Muscle layer of colon (tissue), 2 donors: ENCODE data around the gene TCTN3.
"Not testable (repeated sequence)": the region's sequence is repeated elsewhere in the genome, so short reads cannot be mapped to it uniquely, and the experiment has no call there.

ENCODE experiments used
- H3K27ac ChIP-seq: one replicate; pipeline ENCODE4 v1.7.0; 2013; ENCODE audit warnings: low read depth, mild to moderate bottlenecking, low read length, moderate library complexity
- H3K27me3 ChIP-seq, 2 donors: one replicate each; pipeline ENCODE4 v1.7.0; 2013; ENCODE audit warnings: low read length in 2 of 2, mild to moderate bottlenecking in 2 of 2; ENCODE audit not compliant: insufficient read depth in 2 of 2, control insufficient read depth in 1 of 2
- H3K36me3 ChIP-seq: one replicate; pipeline ENCODE4 v1.7.0; 2013; ENCODE audit warnings: mild to moderate bottlenecking, low read length; ENCODE audit not compliant: insufficient read depth
- H3K4me1 ChIP-seq: one replicate; pipeline ENCODE4 v1.7.0; 2013; ENCODE audit warnings: mild to moderate bottlenecking, low read length; ENCODE audit not compliant: insufficient read depth
- H3K4me3 ChIP-seq, 2 donors: one replicate each; pipeline ENCODE4 v1.7.0; 2013; ENCODE audit warnings: low read length in 2 of 2, low read depth in 1 of 2, mild to moderate bottlenecking in 1 of 2, moderate library complexity in 1 of 2
- H3K9ac ChIP-seq: one replicate; pipeline ENCODE4 v1.7.0; 2013; ENCODE audit warnings: low read length
- H3K9me3 ChIP-seq: one replicate; pipeline ENCODE4 v1.7.0; 2013; ENCODE audit warnings: mild to moderate bottlenecking, low read length
- donor health status: abdominal sarcoma.
- donor health status: Adenocarcinoma of cecum.

Gene TCTN3

GRCh38 chr10:95720745-95721144, 27.0 kb upstream of the TCTN3 start:
- not testable (repeated sequence) for H3K27me3 ChIP-seq, H3K27ac ChIP-seq, H3K9me3 ChIP-seq, H3K9ac ChIP-seq, H3K4me1 ChIP-seq, H3K4me3 ChIP-seq, H3K36me3 ChIP-seq

GRCh38 chr10:95716866-95717265, 23.1 kb upstream of the TCTN3 start:
- no peaks in the 10 kb centered on the region for H3K9me3 ChIP-seq
- no peak overlapping the region for H3K9ac ChIP-seq
- no peak overlapping the region for H3K4me3 ChIP-seq
- no peaks in the 10 kb centered on the region for H3K27me3 ChIP-seq
- H3K27ac ChIP-seq, result no peak overlapping the region
- no peaks in the 10 kb centered on the region for H3K4me1 ChIP-seq
- H3K36me3 ChIP-seq, result no peaks in the 10 kb centered on the region

- H3K9ac ChIP-seq, result no peak overlapping the region
- H3K36me3 ChIP-seq, result no peaks in the 10 kb centered on the region
- H3K27ac ChIP-seq, result no peak overlapping the region
- H3K9me3 ChIP-seq, result no peaks in the 10 kb centered on the region
- no peaks in the 10 kb centered on the region for H3K4me1 ChIP-seq
- H3K4me3 ChIP-seq, result no peak overlapping the region
- no peaks in the 10 kb centered on the region for H3K27me3 ChIP-seq
Measured at GRCh38 chr10:95716466-95716865, 22.7 kb upstream of the TCTN3 start.

GRCh38 chr10:95711492-95711891, 17.8 kb upstream of the TCTN3 start:
- Histone ChIP-seq H3K4me3 (no peak overlapping the region), H3K9me3 (no peaks in the 10 kb centered on the region), H3K4me1 (no peaks in the 10 kb centered on the region), H3K27ac (no peak overlapping the region), H3K9ac (no peak overlapping the region), H3K36me3 (no peaks in the 10 kb centered on the region), H3K27me3 (no peaks in the 10 kb centered on the region)

- Histone ChIP-seq H3K9ac (no peak overlapping the region), H3K9me3 (no peaks in the 10 kb centered on the region), H3K27me3 (no peaks in the 10 kb centered on the region), H3K4me1 (no peaks in the 10 kb centered on the region), H3K36me3 (no peaks in the 10 kb centered on the region), H3K4me3 (no peak overlapping the region), H3K27ac (no peak overlapping the region)
Measured at GRCh38 chr10:95706990-95707389, 13.3 kb upstream of the TCTN3 start.

- Histone ChIP-seq H3K27ac (no peak overlapping the region), H3K9me3 (no peaks in the 10 kb centered on the region), H3K9ac (no peak overlapping the region), H3K27me3 (no peaks in the 10 kb centered on the region), H3K4me3 (no peak overlapping the region), H3K36me3 (no peaks in the 10 kb centered on the region), H3K4me1 (no peaks in the 10 kb centered on the region)
Measured at GRCh38 chr10:95706573-95706972, 12.8 kb upstream of the TCTN3 start.

GRCh38 chr10:95698415-95698814, 4.7 kb upstream of the TCTN3 start:
- H3K4me1 ChIP-seq, result peaks cover 4% of the 10 kb centered on the region
- no peaks in the 10 kb centered on the region for H3K36me3 ChIP-seq
- no peaks in the 10 kb centered on the region for H3K9me3 ChIP-seq
- no peak overlapping the region for H3K4me3 ChIP-seq
- H3K27ac ChIP-seq, result no peak overlapping the region
- H3K27me3 ChIP-seq, result no peaks in the 10 kb centered on the region
- H3K9ac ChIP-seq, result no peak overlapping the region

GRCh38 chr10:95697429-95697828, 3.7 kb upstream of the TCTN3 start:
- H3K27ac ChIP-seq, result no peak overlapping the region

GRCh38 chr10:95694665-95695064, 938 bp upstream of the TCTN3 start:
- H3K36me3 ChIP-seq, result peaks cover 20% of the 10 kb centered on the region
- H3K27ac ChIP-seq, result no peak overlapping the region
- H3K4me3 ChIP-seq, result peak overlapping the region in 1 of 2 donors; percentile 34
- H3K27me3 ChIP-seq, result no peaks in the 10 kb centered on the region
- no peak overlapping the region for H3K9ac ChIP-seq
- H3K9me3 ChIP-seq, result no peaks in the 10 kb centered on the region
- H3K4me1 ChIP-seq, result peaks cover 20% of the 10 kb centered on the region

More at GRCh38 chr10:95697429-95697828, 3.7 kb upstream of the TCTN3 start:
- H3K36me3 ChIP-seq, result no peaks in the 10 kb centered on the region
- no peak overlapping the region for H3K9ac ChIP-seq
- H3K9me3 ChIP-seq, result no peaks in the 10 kb centered on the region
- no peak overlapping the region for H3K4me3 ChIP-seq
- no peaks in the 10 kb centered on the region for H3K27me3 ChIP-seq
- H3K4me1 ChIP-seq, result peaks cover 13% of the 10 kb centered on the region

GRCh38 chr10:95693071-95693667, 558 bp downstream of the TCTN3 start:
- Histone ChIP-seq H3K36me3 (peaks cover 25% of the 10 kb centered on the region), H3K9me3 (no peaks in the 10 kb centered on the region), H3K4me3 (peak overlapping the region; percentile 78 to 97), H3K9ac (peak overlapping the region; percentile 93), H3K27ac (peak overlapping the region; percentile 89), H3K27me3 (no peaks in the 10 kb centered on the region), H3K4me1 (peaks cover 20% of the 10 kb centered on the region)

GRCh38 chr10:95691281-95691680, 2.4 kb downstream of the TCTN3 start:
- Histone ChIP-seq H3K4me3 (no peak overlapping the region), H3K36me3 (peaks cover 35% of the 10 kb centered on the region), H3K4me1 (peaks cover 20% of the 10 kb centered on the region)

GRCh38 chr10:95688648-95689047, 5.1 kb downstream of the TCTN3 start:
- Histone ChIP-seq H3K27ac (no peak overlapping the region), H3K4me1 (peaks cover 16% of the 10 kb centered on the region), H3K9ac (no peak overlapping the region), H3K9me3 (no peaks in the 10 kb centered on the region), H3K4me3 (no peak overlapping the region), H3K27me3 (no peaks in the 10 kb centered on the region), H3K36me3 (peaks cover 58% of the 10 kb centered on the region)

More at GRCh38 chr10:95691281-95691680, 2.4 kb downstream of the TCTN3 start:
- H3K9ac ChIP-seq, result no peak overlapping the region
- no peaks in the 10 kb centered on the region for H3K27me3 ChIP-seq
- no peaks in the 10 kb centered on the region for H3K9me3 ChIP-seq
- no peak overlapping the region for H3K27ac ChIP-seq
